ENCODE data around the gene IFRD2. TPM values are rescaled to one million over a fixed set of nuclear protein-coding genes. Genes with fewer than 3 reads are reported as not detected.

The IFRD2 gene
- total and polyA plus RNA-seq, 2 of the 13 experiments (the other 11 are each of a cell fraction or from before 2014, with no cell fraction given), result 32.8 to 96.1 TPM

GRCh38 chr3:50278123-50278879, 13.9 kb downstream of the IFRD2 start:
- Histone ChIP-seq H3K27ac (ENCODE audit: extremely low read length, insufficient read depth, low read length) (no peak overlapping the region), H3K4me3 (replicated peaks in 1 of 3; ENCODE audit: insufficient read depth in 1 of 3, low read depth in 2 of 3, low read length in 3 of 3) (no peak overlapping the region), H3K79me2 (ENCODE audit: insufficient read depth, low read length) (no peaks in the 10 kb centered on the region), H2AFZ (ENCODE audit: low read length) (no peak overlapping the region), H3K4me2 (ENCODE audit: low read depth, low read length) (no peak overlapping the region), H3K4me1 (ENCODE audit: insufficient read depth, low read length) (peaks cover 42% of the 10 kb centered on the region), H4K20me1 (ENCODE audit: insufficient read depth, low read length) (no peaks in the 10 kb centered on the region; the same call in 1 of the 2 replicates), H3K27me3 (ENCODE audit: control insufficient read depth in 1 of 2, insufficient read depth in 2 of 2, low read length in 2 of 2) (no peaks in the 10 kb centered on the region), H3K9me3 (ENCODE audit: low read length) (no peaks in the 10 kb centered on the region), H3K9ac (ENCODE audit: insufficient read depth, low read depth, low read length) (no peak overlapping the region), H3K36me3 (replicated peaks in 1 of 2; ENCODE audit: control insufficient read depth in 1 of 2, insufficient read depth in 2 of 2, low read length in 2 of 2) (peaks cover 14 to 30% of the 10 kb centered on the region in 2 experiments)
- BruUV-seq (replicated peaks), result no TSS peak
- DNase-seq (ENCODE audit: low spot score) (no peak), ATAC-seq (peak; percentile 17), FAIRE-seq (no peak)
- intact Hi-C loops (cut with micrococcal nuclease; ENCODE audit: unreplicated experiment), result no loop called here
- ChIA-PET POLR2A (interaction anchor here (1.1 to 6.2 kb wide), 8 partner anchors 8 to 46 kb away, joined by 3 to 28 read pairs (median 6); partner anchors contain the start of genes HYAL3, IFRD2 and NAA80), CTCF (ENCODE audit: low intra/inter-chr PET ratio, low total read pairs) (no interaction called here)
- WGBS (ENCODE audit: low lambda C conversion rate), result 86% methylated on average over 4 of the region's 4 CpGs
- TF ChIP-seq EP300 (IDR thresholded peaks at IDR 0.05; ENCODE audit: low read depth in 2 of 2, low read length in 2 of 2) (no peak), EP300 (CRISPR knock-in tag; IDR thresholded peaks at IDR 0.05; ENCODE audit: borderline replicate concordance) (0 out of 2 replicates have a peak, but pooled peaks have one; percentile 30), ZNF780A (CRISPR knock-in tag; IDR thresholded peaks at IDR 0.05) (no peak), RBM22 (optimal IDR thresholded peaks at IDR 0.05; ENCODE audit: low read length) (peak; percentile 84), FOXA1 (IDR thresholded peaks at IDR 0.05) (no peak), FOXA1 (CRISPR knock-in tag; IDR thresholded peaks at IDR 0.05) (peak; percentile 46)
- in situ Hi-C loops (cut with HindIII; ENCODE audit: extremely low pct_ligation_motif_present, low pct_unique_long_range_greater_than_20kb), result loop anchor here (10.0 kb wide), 1 partner anchor 84 kb away; the partner anchor contains the start of gene GNAT1

DNA sequence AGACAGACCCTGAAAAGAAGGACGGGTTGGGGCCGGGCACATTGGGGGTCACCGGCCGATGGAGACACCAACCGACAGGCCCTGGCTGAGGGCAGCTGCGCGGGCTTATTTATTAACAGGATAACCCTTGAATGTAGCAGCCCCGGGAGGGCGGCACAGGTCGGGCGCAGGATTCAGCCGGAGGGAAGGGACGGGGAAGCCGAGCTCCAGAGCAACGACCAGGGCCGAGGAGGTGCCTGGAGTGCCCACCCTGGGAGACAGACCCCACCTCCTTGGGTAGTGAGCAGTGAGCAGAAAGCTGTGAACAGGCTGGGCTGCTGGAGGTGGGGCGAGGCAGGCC, 15.5 kb downstream of the IFRD2 start:
- Histone ChIP-seq H3K9ac (ENCODE audit: insufficient read depth, low read depth, low read length) (no peak overlapping the region), H3K36me3 (replicated peaks in 1 of 2; ENCODE audit: control insufficient read depth in 1 of 2, insufficient read depth in 2 of 2, low read length in 2 of 2) (peaks cover 14 to 30% of the 10 kb centered on the region in 2 experiments), H3K4me2 (ENCODE audit: low read depth, low read length) (no peak overlapping the region), H3K4me1 (ENCODE audit: insufficient read depth, low read length) (peaks cover 46% of the 10 kb centered on the region), H4K20me1 (ENCODE audit: insufficient read depth, low read length) (no peaks in the 10 kb centered on the region; the same call in 1 of the 2 replicates), H3K9me3 (ENCODE audit: low read length) (no peaks in the 10 kb centered on the region), H3K4me3 (replicated peaks in 1 of 3; ENCODE audit: insufficient read depth in 1 of 3, low read depth in 2 of 3, low read length in 3 of 3) (no peak overlapping the region), H3K27ac (ENCODE audit: extremely low read length, insufficient read depth, low read length) (no peak overlapping the region), H3K79me2 (ENCODE audit: insufficient read depth, low read length) (peaks cover 7% of the 10 kb centered on the region), H2AFZ (ENCODE audit: low read length) (no peak overlapping the region), H3K27me3 (ENCODE audit: control insufficient read depth in 1 of 2, insufficient read depth in 2 of 2, low read length in 2 of 2) (no peaks in the 10 kb centered on the region)
- ChIA-PET CTCF (ENCODE audit: low intra/inter-chr PET ratio, low total read pairs) (no interaction called here), POLR2A (interaction anchor here (0.7 to 1.7 kb wide), 4 partner anchors 12 to 71 kb away, joined by 3 to 7 read pairs (median 4); partner anchors contain the start of genes HYAL3, IFRD2 and NAA80)
- intact Hi-C loops (cut with micrococcal nuclease; ENCODE audit: unreplicated experiment) (no loop called here), in situ Hi-C loops (cut with HindIII; ENCODE audit: extremely low pct_ligation_motif_present, low pct_unique_long_range_greater_than_20kb) (loop anchor here (10.0 kb wide), 1 partner anchor 82 kb away; the partner anchor contains the start of gene GNAT1)
- WGBS (ENCODE audit: low lambda C conversion rate), result 95% methylated on average over 17 of the region's 17 CpGs
- DNase-seq (ENCODE audit: low spot score), result no peak
- no TSS peak for BruUV-seq (replicated peaks)
- ATAC-seq, result no peak
- FAIRE-seq, result no peak
- TF ChIP-seq KAT8 (CRISPR knock-in tag; IDR thresholded peaks at IDR 0.05) (no peak), MAX (IDR thresholded peaks at IDR 0.05) (no peak)
- TF ChIP-seq, protein P1, sequence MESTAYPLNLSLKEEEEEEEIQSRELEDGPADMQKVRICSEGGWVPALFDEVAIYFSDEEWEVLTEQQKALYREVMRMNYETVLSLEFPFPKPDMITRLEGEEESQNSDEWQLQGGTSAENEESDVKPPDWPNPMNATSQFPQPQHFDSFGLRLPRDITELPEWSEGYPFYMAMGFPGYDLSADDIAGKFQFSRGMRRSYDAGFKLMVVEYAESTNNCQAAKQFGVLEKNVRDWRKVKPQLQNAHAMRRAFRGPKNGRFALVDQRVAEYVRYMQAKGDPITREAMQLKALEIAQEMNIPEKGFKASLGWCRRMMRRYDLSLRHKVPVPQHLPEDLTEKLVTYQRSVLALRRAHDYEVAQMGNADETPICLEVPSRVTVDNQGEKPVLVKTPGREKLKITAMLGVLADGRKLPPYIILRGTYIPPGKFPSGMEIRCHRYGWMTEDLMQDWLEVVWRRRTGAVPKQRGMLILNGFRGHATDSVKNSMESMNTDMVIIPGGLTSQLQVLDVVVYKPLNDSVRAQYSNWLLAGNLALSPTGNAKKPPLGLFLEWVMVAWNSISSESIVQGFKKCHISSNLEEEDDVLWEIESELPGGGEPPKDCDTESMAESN (CRISPR knock-in tag; conservative IDR thresholded peaks at IDR 0.05), result no peak
- TF ChIP-seq, protein P2, sequence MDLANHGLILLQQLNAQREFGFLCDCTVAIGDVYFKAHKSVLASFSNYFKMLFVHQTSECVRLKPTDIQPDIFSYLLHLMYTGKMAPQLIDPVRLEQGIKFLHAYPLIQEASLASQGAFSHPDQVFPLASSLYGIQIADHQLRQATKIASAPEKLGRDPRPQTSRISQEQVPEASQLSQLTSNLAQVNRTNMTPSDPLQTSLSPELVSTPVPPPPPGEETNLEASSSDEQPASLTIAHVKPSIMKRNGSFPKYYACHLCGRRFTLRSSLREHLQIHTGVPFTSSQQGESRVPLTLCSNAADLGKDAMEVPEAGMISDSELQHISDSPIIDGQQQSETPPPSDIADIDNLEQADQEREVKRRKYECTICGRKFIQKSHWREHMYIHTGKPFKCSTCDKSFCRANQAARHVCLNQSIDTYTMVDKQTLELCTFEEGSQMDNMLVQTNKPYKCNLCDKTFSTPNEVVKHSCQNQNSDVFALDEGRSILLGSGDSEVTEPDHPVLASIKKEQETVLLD (CRISPR knock-in tag; IDR thresholded peaks at IDR 0.05; ENCODE audit: low read depth), result no peak
- TF ChIP-seq, protein P3, sequence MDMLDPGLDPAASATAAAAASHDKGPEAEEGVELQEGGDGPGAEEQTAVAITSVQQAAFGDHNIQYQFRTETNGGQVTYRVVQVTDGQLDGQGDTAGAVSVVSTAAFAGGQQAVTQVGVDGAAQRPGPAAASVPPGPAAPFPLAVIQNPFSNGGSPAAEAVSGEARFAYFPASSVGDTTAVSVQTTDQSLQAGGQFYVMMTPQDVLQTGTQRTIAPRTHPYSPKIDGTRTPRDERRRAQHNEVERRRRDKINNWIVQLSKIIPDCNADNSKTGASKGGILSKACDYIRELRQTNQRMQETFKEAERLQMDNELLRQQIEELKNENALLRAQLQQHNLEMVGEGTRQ (IDR thresholded peaks at IDR 0.05; ENCODE audit: low read depth, low read length), result no peak
- TF ChIP-seq, protein P3 (CRISPR knock-in tag; IDR thresholded peaks at IDR 0.05; ENCODE audit: borderline replicate concordance), result no peak

Data from HepG2 (cell line).